ENCODE results near the gene PAQR4.

PAQR4 gene

DNA sequence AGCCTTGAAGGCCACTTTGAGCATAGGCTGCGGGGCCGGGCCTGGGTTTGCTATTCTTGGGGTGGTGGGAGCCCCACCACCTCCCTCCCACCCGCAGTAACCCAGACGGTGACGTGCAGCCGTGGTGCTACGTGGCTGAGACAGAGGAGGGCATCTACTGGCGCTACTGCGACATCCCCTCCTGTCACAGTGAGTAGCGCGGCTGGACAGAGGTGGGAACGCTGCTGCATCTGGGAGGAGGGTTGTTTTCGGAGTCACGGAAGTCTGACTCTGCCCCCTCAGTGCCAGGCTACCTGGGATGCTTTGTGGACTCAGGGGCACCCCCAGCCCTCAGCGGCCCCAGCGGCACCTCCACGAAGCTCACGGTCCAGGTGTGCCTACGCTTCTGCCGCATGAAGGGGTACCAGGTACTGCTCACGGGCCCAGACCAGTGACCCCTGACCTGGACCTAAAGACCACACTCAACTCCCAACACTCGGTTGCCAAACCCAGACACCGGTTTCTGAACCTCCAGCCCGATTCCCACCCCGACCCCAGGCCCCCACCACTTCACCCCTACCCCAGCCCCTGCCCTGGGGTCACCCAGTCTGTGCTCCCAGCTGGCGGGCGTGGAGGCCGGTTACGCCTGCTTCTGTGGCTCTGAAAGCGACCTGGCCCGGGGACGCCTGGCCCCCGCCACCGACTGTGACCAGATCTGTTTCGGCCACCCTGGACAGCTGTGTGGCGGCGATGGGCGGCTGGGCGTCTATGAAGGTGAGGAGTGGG, 2.9 kb upstream of the PAQR4 start:
- no peak for DNase-seq

GRCh38 chr16:2966808-2967191, 2.3 kb upstream of the PAQR4 start:
- DNase-seq: no peak

GRCh38 chr16:2967211-2967631, 1.9 kb upstream of the PAQR4 start:
- DNase-seq: no peak

- DNase-seq: no peak
These were observed 1.4 kb upstream of the PAQR4 start for GRCh38 chr16:2967721-2968161.

DNA sequence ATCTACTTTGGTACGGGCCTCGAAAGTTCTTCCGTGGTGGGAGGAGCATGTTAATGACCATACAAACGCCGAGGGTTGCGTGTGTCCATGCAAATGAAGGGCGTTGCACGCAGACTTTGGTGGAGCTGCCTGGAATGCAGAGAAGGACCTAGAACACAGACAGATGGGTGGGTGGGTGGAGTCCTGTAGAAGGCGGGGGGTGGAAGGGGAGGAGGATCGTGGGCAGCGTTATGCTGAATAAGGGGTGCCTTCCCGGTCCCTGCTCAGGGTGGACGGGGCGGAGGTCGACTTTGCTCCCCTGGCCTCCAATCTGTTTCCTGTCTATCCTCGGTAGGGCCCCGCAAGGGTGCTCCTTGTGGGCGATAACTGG, 795 bp upstream of the PAQR4 start:
- peak; percentile 73 for DNase-seq

DNA sequence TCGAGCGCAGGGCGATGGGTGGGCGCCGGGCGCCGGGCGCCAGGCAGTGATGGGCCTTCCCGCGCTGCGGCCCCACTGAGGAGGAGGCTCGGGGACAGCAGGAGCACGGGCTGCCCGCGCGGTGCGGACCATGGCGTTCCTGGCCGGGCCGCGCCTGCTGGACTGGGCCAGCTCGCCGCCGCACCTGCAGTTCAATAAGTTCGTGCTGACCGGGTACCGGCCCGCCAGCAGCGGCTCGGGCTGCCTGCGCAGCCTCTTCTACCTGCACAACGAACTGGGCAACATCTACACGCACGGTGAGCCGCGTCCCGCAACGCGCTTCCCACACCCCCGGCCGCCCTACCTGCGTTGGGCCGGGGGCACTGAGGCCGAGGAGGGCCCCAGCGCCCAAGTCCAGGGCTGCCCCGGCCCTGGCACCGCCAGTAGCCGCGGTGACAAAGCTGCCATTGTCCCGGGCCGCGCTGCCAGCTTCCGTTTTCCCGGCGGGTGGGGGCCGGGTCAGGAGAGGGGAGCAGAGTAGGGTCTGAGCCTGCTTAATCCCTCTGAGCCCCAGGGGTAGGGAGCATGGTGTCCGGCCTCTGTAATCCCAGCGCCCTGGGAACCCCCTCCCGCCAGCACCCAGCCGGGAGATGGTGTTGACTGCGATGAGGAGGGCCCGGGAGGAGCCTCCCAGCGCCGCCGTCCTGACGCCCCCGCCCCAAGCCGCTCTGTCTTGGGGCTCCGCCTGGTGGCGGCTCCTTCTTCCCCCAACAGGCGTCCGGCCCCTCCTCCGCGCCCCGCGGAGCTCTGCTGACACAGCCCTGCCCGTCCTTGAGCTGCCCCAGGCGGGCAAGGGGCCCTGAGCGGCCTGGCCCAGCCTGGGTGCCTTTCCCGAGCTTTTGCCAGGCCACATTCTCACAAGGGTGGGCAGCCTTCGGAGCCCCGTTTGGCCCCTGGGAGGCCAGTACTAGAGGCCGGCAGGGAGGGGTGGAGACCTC, 685 bp downstream of the PAQR4 start:
- DNase-seq: peak; percentile 72

- peak; percentile 33 for DNase-seq
These were observed 1.4 kb downstream of the PAQR4 start for GRCh38 chr16:2970563-2970962.

- DNase-seq: no peak
These were observed 2.2 kb downstream of the PAQR4 start for GRCh38 chr16:2971134-2971984.

- no peak for DNase-seq
These were observed 3.0 kb downstream of the PAQR4 start for GRCh38 chr16:2971985-2972784.

DNA sequence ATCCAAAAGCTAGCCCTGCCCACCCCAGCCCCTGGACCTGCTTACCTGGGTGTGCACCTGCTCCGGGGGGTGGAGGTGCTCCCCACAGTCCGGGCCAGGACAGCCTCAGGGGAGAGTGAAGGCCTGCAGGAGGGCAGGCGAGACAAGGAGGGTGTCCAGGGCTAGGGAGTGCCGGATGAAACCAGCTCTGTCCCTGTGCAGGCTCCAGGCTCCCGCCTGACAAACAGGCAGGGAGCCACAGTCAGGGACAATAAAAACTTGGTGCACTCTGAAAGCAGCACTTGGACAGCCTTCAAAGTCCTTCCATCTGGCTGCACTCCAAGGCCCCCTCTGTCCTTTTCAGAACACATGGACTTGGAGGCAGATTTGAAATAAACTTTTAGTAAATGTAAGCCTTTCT, 3.9 kb downstream of the PAQR4 start:
- DNase-seq: no peak

DNA sequence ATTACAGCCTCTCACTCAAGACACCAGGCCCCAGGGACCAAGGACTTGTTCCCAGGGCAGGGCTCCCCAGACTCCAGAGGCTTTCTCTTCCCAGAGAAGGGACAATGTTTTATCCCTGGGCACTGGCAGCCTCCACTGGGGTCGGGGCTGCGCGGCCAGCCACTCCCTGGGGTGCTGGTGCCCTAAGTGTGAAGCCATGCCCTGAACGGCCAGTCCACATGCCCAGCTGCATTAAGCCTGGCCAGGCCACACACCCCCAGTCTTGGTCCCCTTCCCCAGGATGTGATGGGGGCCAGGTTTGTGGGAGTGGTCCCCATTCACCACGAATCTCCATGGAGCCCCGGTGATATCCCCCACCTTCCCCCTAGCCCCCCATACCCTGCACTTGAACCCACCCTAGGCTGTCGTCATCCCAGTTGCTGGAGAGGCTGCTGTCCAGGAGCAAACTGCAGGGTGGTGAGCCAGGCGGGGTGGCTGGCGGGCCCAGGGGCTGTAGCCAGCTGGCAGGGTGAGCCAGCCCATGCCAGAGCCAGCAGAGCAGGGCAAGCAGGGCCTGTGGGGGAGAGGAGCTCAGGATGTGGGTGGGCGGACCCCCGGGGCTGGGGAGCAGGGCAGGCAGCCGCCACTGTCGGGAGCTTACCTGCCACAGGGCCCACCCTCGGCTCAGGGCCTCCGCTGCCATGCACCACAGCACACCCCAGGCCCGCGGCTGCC, 4.6 kb downstream of the PAQR4 start:
- DNase-seq: no peak

- DNase-seq: no peak
These were observed 5.3 kb downstream of the PAQR4 start for GRCh38 chr16:2974319-2975056.

DNA sequence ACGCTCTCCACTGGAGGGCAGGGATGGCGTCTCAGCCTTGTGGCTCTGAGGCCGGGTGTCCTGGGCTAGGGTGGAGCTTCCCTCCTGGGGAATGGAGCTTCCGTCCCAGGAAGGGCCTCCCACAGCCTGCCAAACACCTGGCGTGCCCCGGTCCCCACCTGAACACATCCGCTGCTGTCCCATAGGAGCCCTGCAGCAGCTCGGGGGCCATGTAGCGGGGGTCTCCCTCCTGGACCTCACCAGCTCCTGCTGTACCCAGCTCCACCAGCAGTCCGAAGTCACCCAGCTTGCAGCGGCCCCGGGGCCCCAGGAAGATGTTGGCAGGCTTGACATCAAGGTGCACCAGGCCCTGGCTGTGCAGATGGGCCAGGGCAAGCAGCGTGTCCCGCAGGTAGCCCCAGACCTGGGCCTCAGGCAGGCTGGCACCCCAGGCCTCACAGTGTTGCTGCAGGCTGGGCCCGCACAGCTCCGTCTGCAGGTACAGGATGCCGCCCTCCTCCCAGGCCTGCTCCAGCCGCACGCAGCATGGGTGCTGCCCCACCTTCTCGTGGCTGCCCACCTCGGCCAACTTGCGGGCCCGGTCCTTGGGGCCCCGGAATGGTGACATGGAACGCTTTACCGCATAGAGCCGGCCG, 6.1 kb downstream of the PAQR4 start:
- DNase-seq: no peak

- DNase-seq: no peak
These were observed 7.1 kb downstream of the PAQR4 start for GRCh38 chr16:2976201-2976600.

DNA sequence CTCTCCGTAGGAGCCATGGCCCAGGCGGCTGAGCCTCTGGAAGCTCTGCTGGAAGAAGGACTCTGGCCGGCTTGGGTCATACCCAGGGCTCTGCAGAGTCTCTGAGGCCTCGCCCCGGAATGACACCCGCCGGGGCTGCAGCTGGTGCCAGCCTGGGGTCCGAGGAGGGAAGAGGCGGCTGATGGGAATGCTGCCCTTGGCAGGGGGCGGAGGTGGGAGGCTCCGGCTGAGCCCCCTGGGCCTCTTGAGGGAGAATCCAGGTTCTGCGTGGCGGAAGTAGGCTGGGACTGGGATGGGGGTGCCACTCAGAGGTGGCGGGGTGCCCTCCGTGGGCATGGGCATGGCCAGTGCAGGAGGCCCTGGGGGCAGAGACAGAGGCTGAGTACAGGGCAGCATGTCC, 7.5 kb downstream of the PAQR4 start:
- no peak for DNase-seq

DNA sequence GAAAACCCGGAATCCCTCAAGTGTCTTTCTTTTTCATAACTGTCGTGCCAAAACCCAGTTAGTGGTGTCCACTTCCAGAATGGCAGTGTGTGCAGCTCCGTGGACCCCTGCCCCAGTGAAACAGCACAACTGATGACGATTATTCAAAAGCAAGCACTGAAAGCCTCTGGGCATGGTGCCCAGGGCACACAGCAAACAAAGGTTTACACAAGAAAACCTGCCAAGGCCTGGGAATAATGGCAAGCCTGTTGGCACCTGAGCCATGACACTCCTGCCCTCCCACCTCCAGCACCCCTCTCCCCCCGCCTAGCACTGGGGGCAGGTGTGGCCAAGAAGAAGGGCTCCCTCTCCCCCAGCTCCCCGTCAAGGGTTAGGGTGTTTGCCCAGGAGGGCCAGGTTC, 8.3 kb downstream of the PAQR4 start:
- DNase-seq: peak; percentile 17

GRCh38 chr16:2979669-2980226, 10.6 kb downstream of the PAQR4 start:
- DNase-seq: peak; percentile 45

GRCh38 chr16:2980227-2981176, 11.4 kb downstream of the PAQR4 start, which contains the start of gene PKMYT1:
Gene PKMYT1, minus strand, starts transcription at chr16:2980446. Its CDS starts 789 bp downstream, at chr16:2979657.
- DNase-seq: peak; percentile 89

All from DMS53 (cell line).